HG03469 (cell line): ENCODE results near the gene RNGTT.

Experiments
- ATAC-seq: cut with Tn5 transposase; IDR thresholded peaks from one replicate; pipeline ENCODE4 v1.9.1; 2021; ENCODE audit warnings: mild to moderate bottlenecking, moderate library complexity, moderate number of reproducible peaks; ENCODE audit not compliant: unreplicated experiment

RNGTT gene

GRCh38 chr6:88616380-88616779 lies 347.0 kb downstream of the RNGTT start:
- no peak for ATAC-seq

- no peak for ATAC-seq
Observed at GRCh38 chr6:88614316-88614877, 349.0 kb downstream of the RNGTT start.

- ATAC-seq = no peak
Observed at GRCh38 chr6:88612631-88613030, 350.8 kb downstream of the RNGTT start.

GRCh38 chr6:88611721-88612120 lies 351.7 kb downstream of the RNGTT start:
- no peak for ATAC-seq

- ATAC-seq = no peak
Observed at GRCh38 chr6:88609983-88610382, 353.4 kb downstream of the RNGTT start.

GRCh38 chr6:88605271-88605670 lies 358.1 kb downstream of the RNGTT start:
- ATAC-seq = no peak

GRCh38 chr6:88599571-88599970 lies 363.8 kb downstream of the RNGTT start:
- no peak for ATAC-seq

GRCh38 chr6:88596801-88597200 lies 366.6 kb downstream of the RNGTT start:
- ATAC-seq = no peak

- ATAC-seq = no peak
Observed at GRCh38 chr6:88588938-88589337, 374.5 kb downstream of the RNGTT start.

- no peak for ATAC-seq
Observed at GRCh38 chr6:88587150-88587520, 376.3 kb downstream of the RNGTT start.

- ATAC-seq = no peak
Observed at GRCh38 chr6:88586371-88587149, 376.9 kb downstream of the RNGTT start.

- ATAC-seq = no peak
Observed at GRCh38 chr6:88585276-88585692, 378.1 kb downstream of the RNGTT start.

- ATAC-seq = no peak
Observed at GRCh38 chr6:88584581-88585275, 378.7 kb downstream of the RNGTT start.

GRCh38 chr6:88577461-88577860 lies 386.0 kb downstream of the RNGTT start:
- ATAC-seq = no peak

GRCh38 chr6:88575536-88575935 lies 387.9 kb downstream of the RNGTT start:
- no peak for ATAC-seq

- ATAC-seq = no peak
Observed at GRCh38 chr6:88574651-88575050, 388.8 kb downstream of the RNGTT start.

- no peak for ATAC-seq
Observed at GRCh38 chr6:88574031-88574430, 389.4 kb downstream of the RNGTT start.

GRCh38 chr6:88573561-88573960 lies 389.9 kb downstream of the RNGTT start:
- ATAC-seq = no peak

- ATAC-seq = no peak
Observed at GRCh38 chr6:88572449-88573139, 390.8 kb downstream of the RNGTT start.

- ATAC-seq = no peak
Observed at GRCh38 chr6:88569959-88570358, 393.5 kb downstream of the RNGTT start.

GRCh38 chr6:88567696-88568095 lies 395.7 kb downstream of the RNGTT start:
- no peak for ATAC-seq
